Esophagus muscularis mucosa (tissue), 3 donors: ENCODE data around the gene CNTFR.

ENCODE experiments used
- POLR2A ChIP-seq: fragments of 450-650 bp; IDR thresholded peaks from one replicate; pipeline ENCODE4 v1.6.1; 2017; ENCODE audit warnings: antibody characterized with exemption, moderate library complexity, mild to moderate bottlenecking, low read depth
- POLR2AphosphoS5 ChIP-seq, 2 donors: sonication (generic); formaldehyde crosslinking; IDR thresholded peaks; one replicate each; pipeline ENCODE4 v1.6.1; 2017; ENCODE audit warnings: antibody characterized with exemption in 2 of 2
- TF ChIP-seq, protein P1 (sequence below), 3 experiments: fragments of 200-600 bp in 2 of 3; fragments of 450-650 bp in 1 of 3; sonication (generic) in 2 of 3; IDR thresholded peaks; one replicate each; pipeline ENCODE4 v1.5.1; 2017 to 2019; ENCODE audit warnings: antibody characterized with exemption in 3 of 3, mild to moderate bottlenecking in 2 of 3, moderate library complexity in 1 of 3

DNA sequence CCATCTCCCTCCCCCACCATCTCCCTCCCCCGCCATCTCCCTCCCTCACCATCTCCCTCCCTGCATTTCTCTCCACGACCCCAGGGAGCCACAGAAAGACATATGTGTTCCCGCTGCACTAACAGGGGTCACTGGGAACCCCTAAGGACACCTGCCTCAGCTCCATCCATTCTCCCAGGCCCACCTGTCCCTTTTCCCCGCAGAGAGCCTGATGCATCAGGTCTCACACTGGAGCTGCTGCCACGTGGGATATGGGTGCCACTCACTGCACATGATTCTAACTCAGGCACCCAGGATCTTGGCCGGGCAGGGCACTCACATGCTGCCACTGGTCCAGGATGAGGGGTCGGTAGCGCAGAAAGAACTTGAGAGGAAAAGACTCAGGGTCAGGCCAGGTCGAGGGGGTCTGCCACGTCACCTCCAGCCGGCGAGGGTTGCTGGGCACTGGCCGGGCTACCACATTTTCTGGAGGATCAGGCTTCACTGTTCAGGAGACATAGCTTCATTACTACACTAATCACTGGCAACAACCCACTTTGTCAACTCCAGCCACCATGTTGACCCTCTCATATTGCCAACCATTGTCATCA, 33.5 kb downstream of the CNTFR start:
- TF ChIP-seq POLR2AphosphoS5 (IDR thresholded peaks at IDR 0.05), result no peak
- TF ChIP-seq, protein P1, sequence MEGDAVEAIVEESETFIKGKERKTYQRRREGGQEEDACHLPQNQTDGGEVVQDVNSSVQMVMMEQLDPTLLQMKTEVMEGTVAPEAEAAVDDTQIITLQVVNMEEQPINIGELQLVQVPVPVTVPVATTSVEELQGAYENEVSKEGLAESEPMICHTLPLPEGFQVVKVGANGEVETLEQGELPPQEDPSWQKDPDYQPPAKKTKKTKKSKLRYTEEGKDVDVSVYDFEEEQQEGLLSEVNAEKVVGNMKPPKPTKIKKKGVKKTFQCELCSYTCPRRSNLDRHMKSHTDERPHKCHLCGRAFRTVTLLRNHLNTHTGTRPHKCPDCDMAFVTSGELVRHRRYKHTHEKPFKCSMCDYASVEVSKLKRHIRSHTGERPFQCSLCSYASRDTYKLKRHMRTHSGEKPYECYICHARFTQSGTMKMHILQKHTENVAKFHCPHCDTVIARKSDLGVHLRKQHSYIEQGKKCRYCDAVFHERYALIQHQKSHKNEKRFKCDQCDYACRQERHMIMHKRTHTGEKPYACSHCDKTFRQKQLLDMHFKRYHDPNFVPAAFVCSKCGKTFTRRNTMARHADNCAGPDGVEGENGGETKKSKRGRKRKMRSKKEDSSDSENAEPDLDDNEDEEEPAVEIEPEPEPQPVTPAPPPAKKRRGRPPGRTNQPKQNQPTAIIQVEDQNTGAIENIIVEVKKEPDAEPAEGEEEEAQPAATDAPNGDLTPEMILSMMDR (IDR thresholded peaks at IDR 0.05), result no peak
- no peak for TF ChIP-seq POLR2A
